ENCODE measurements around the gene BCAR3.

DNA sequence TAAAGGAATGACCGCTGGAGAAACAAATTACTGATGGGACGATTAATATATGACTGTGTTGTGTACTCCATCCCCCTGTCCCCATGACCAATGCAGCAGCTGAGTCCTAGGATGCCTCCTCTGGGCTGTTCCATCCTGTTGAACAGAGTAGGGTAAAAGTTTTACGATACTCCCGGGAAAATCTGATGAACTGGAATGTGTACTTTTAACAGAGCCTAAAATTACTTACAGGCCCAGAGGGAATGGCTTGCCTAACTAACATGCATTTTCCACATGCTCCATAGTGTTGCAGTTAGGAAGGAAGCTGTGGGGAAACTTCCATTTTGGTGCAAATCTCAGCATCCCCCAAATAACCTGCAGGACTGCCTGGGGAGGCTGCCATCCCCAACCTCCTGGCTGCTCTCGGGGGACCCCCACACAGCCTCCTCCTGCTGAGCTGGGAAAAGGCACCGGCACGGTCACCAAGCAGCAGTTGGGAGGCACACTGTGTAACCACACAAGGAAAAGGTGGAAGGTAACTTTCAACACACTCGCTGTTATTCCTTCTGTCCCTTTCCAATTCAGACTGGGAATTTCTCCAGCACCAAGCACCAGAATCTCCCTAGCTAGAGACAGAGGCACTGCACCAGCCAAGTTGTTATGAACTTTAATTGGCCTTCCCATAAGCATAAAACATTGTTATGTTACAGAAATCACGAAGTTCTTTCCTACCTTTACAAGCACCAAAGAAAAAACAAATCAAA, 97.2 kb downstream of the BCAR3 start:
- TF ChIP-seq, protein P1, sequence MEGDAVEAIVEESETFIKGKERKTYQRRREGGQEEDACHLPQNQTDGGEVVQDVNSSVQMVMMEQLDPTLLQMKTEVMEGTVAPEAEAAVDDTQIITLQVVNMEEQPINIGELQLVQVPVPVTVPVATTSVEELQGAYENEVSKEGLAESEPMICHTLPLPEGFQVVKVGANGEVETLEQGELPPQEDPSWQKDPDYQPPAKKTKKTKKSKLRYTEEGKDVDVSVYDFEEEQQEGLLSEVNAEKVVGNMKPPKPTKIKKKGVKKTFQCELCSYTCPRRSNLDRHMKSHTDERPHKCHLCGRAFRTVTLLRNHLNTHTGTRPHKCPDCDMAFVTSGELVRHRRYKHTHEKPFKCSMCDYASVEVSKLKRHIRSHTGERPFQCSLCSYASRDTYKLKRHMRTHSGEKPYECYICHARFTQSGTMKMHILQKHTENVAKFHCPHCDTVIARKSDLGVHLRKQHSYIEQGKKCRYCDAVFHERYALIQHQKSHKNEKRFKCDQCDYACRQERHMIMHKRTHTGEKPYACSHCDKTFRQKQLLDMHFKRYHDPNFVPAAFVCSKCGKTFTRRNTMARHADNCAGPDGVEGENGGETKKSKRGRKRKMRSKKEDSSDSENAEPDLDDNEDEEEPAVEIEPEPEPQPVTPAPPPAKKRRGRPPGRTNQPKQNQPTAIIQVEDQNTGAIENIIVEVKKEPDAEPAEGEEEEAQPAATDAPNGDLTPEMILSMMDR (IDR thresholded peaks at IDR 0.05) = no peak
- no peak for TF ChIP-seq POLR2A (IDR thresholded peaks at IDR 0.05)
- no peak for TF ChIP-seq POLR2AphosphoS5 (IDR thresholded peaks at IDR 0.05)

All from suprapubic skin (tissue), 4 donors.